Measurements from ENCODE around the gene TREX2. TPM values are rescaled to one million over a fixed set of nuclear protein-coding genes. Genes with fewer than 3 reads are reported as not detected.

Gene TREX2
- polyA plus RNA-seq, 3 donors: 0.37 to 0.75 (median 0.64) TPM

GRCh38 chrX:153477901-153478300 is 32.0 kb upstream of the TREX2 start:
- DNase-seq (ENCODE audit: extremely low read depth in 1 of 11, low read depth in 9 of 11, low spot score in 4 of 11): no peak

GRCh38 chrX:153477364-153477857 is 31.6 kb upstream of the TREX2 start:
- no peak for DNase-seq (ENCODE audit: extremely low read depth in 1 of 11, low read depth in 9 of 11, low spot score in 4 of 11)

- DNase-seq (ENCODE audit: extremely low read depth in 1 of 11, low read depth in 9 of 11, low spot score in 4 of 11): no peak
Observed at GRCh38 chrX:153476666-153477363, 31.0 kb upstream of the TREX2 start.

GRCh38 chrX:153475751-153476281 is 30.0 kb upstream of the TREX2 start:
- DNase-seq (ENCODE audit: extremely low read depth in 1 of 11, low read depth in 9 of 11, low spot score in 4 of 11): no peak

- no peak for DNase-seq (ENCODE audit: extremely low read depth in 1 of 11, low read depth in 9 of 11, low spot score in 4 of 11)
Observed at GRCh38 chrX:153475271-153475670, 29.4 kb upstream of the TREX2 start.

- no peak for DNase-seq (ENCODE audit: extremely low read depth in 1 of 11, low read depth in 9 of 11, low spot score in 4 of 11)
Observed at GRCh38 chrX:153474718-153475117, 28.9 kb upstream of the TREX2 start.

- DNase-seq (ENCODE audit: extremely low read depth in 1 of 11, low read depth in 9 of 11, low spot score in 4 of 11): no peak
Observed at GRCh38 chrX:153474266-153474665, 28.4 kb upstream of the TREX2 start.

- DNase-seq (ENCODE audit: extremely low read depth in 1 of 11, low read depth in 9 of 11, low spot score in 4 of 11): no peak
Observed at GRCh38 chrX:153473126-153473525, 27.3 kb upstream of the TREX2 start.

- no peak for DNase-seq (ENCODE audit: extremely low read depth in 1 of 11, low read depth in 9 of 11, low spot score in 4 of 11)
Observed at GRCh38 chrX:153471663-153472280, 25.9 kb upstream of the TREX2 start.

- peak in 10 of 11 donors; percentile 61 to 86 (median 76) for DNase-seq (ENCODE audit: extremely low read depth in 1 of 11, low read depth in 9 of 11, low spot score in 4 of 11)
Observed at GRCh38 chrX:153470411-153471363, 24.8 kb upstream of the TREX2 start, which contains the start of gene HAUS7. TSS of gene HAUS7 (minus strand) at chrX:153470576. CDS start at chrX:153470557, 19 bp downstream.

GRCh38 chrX:153469811-153470410 is 24.1 kb upstream of the TREX2 start:
- no peak for DNase-seq (ENCODE audit: extremely low read depth in 1 of 11, low read depth in 9 of 11, low spot score in 4 of 11)

- DNase-seq (ENCODE audit: extremely low read depth in 1 of 11, low read depth in 9 of 11, low spot score in 4 of 11): no peak
Observed at GRCh38 chrX:153468008-153468580, 22.2 kb upstream of the TREX2 start.

- DNase-seq (ENCODE audit: extremely low read depth in 1 of 11, low read depth in 9 of 11, low spot score in 4 of 11): no peak
Observed at GRCh38 chrX:153465691-153466380, 20.0 kb upstream of the TREX2 start.

- no peak for DNase-seq (ENCODE audit: extremely low read depth in 1 of 11, low read depth in 9 of 11, low spot score in 4 of 11)
Observed at GRCh38 chrX:153464116-153464515, 18.3 kb upstream of the TREX2 start.

- DNase-seq (ENCODE audit: extremely low read depth in 1 of 11, low read depth in 9 of 11, low spot score in 4 of 11): no peak
Observed at GRCh38 chrX:153463556-153463955, 17.7 kb upstream of the TREX2 start.

- DNase-seq (ENCODE audit: extremely low read depth in 1 of 11, low read depth in 9 of 11, low spot score in 4 of 11): no peak
Observed at GRCh38 chrX:153463031-153463430, 17.2 kb upstream of the TREX2 start.

- DNase-seq (ENCODE audit: extremely low read depth in 1 of 11, low read depth in 9 of 11, low spot score in 4 of 11): no peak
Observed at GRCh38 chrX:153462291-153462690, 16.4 kb upstream of the TREX2 start.

GRCh38 chrX:153460826-153461225 is 15.0 kb upstream of the TREX2 start:
- DNase-seq (ENCODE audit: extremely low read depth in 1 of 11, low read depth in 9 of 11, low spot score in 4 of 11): no peak
